Adrenal gland (tissue), 5 donors: ENCODE data around the gene GGPS1.

Experiments
- CTCF ChIP-seq, 6 experiments: fragments of 450-650 bp in 4 of 6; fragments of 200-600 bp in 2 of 6; sonication (generic) in 1 of 6; IDR thresholded peaks; 1 replicate in 5 of 6; 2 replicates in 1 of 6; pipeline versions ENCODE4 v1.5.1 to v1.8.0; 2016 to 2021; ENCODE audit warnings: antibody characterized with exemption in 6 of 6, mild to moderate bottlenecking in 2 of 6, moderate library complexity in 1 of 6
- POLR2A ChIP-seq, 2 donors: fragments of 450-650 bp; IDR thresholded peaks; one replicate each; pipeline ENCODE4 v1.6.1; 2017; ENCODE audit warnings: antibody characterized with exemption in 2 of 2, mild to moderate bottlenecking in 2 of 2, moderate library complexity in 1 of 2
- donor health status: DM: no; HTN: no; CAD: no.

GRCh38 chr1:235351898-235352297 lies 23.5 kb downstream of the GGPS1 start:
- TF ChIP-seq CTCF (IDR thresholded peaks at IDR 0.05): no peak
- TF ChIP-seq POLR2A (IDR thresholded peaks at IDR 0.05): no peak
